ENCODE measurements around the gene CLEC20A. TPM values are rescaled to one million over a fixed set of nuclear protein-coding genes. Genes with fewer than 3 reads are reported as not detected.

Gene CLEC20A
- total RNA-seq, 1 donor from 2014 or later: not detected

DNA sequence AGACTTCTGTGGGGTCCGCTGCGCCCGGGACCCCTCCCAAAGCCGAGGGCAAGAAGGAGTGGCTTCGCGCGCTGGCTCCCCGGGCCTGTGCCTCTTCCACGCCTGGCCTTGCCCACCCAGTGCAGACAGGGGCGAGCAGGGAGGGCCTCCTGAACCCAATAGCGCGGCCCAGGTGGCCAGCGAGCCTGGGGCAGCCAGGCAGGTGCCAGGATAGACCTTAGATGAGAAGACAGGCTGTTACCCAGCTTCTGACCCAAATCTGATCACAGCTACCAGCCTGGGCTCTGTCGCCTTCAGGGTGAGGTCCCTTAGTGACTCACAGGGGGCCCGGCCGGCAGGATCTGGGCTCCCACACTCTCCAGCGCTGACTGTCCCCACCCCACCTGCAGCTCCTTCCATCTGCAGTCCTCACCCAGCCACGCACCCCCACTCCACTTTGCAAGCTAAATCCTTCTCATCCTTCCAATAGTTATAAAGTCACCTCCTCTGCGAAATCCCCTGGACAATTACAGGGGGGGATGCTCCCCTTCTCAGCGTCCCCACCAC is 9.6 kb downstream of the CLEC20A start:
- no peaks in the 10 kb centered on the region for H3K9me3 Mint-ChIP-seq
- no peaks in the 10 kb centered on the region for H3K36me3 Mint-ChIP-seq
- H3K27me3 Mint-ChIP-seq (ENCODE audit: low read depth): no peaks in the 10 kb centered on the region
- H3K27ac Mint-ChIP-seq: no peak overlapping the region
- no peak for DNase-seq (ENCODE audit: low spot score in 2 of 2, unreplicated experiment in 2 of 2)
- H3K4me1 Mint-ChIP-seq: no peaks in the 10 kb centered on the region
- no peak overlapping the region for H3K4me3 Mint-ChIP-seq
- TF ChIP-seq, protein P1, sequence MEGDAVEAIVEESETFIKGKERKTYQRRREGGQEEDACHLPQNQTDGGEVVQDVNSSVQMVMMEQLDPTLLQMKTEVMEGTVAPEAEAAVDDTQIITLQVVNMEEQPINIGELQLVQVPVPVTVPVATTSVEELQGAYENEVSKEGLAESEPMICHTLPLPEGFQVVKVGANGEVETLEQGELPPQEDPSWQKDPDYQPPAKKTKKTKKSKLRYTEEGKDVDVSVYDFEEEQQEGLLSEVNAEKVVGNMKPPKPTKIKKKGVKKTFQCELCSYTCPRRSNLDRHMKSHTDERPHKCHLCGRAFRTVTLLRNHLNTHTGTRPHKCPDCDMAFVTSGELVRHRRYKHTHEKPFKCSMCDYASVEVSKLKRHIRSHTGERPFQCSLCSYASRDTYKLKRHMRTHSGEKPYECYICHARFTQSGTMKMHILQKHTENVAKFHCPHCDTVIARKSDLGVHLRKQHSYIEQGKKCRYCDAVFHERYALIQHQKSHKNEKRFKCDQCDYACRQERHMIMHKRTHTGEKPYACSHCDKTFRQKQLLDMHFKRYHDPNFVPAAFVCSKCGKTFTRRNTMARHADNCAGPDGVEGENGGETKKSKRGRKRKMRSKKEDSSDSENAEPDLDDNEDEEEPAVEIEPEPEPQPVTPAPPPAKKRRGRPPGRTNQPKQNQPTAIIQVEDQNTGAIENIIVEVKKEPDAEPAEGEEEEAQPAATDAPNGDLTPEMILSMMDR (IDR thresholded peaks at IDR 0.05; ENCODE audit: unreplicated experiment): no peak

DNA sequence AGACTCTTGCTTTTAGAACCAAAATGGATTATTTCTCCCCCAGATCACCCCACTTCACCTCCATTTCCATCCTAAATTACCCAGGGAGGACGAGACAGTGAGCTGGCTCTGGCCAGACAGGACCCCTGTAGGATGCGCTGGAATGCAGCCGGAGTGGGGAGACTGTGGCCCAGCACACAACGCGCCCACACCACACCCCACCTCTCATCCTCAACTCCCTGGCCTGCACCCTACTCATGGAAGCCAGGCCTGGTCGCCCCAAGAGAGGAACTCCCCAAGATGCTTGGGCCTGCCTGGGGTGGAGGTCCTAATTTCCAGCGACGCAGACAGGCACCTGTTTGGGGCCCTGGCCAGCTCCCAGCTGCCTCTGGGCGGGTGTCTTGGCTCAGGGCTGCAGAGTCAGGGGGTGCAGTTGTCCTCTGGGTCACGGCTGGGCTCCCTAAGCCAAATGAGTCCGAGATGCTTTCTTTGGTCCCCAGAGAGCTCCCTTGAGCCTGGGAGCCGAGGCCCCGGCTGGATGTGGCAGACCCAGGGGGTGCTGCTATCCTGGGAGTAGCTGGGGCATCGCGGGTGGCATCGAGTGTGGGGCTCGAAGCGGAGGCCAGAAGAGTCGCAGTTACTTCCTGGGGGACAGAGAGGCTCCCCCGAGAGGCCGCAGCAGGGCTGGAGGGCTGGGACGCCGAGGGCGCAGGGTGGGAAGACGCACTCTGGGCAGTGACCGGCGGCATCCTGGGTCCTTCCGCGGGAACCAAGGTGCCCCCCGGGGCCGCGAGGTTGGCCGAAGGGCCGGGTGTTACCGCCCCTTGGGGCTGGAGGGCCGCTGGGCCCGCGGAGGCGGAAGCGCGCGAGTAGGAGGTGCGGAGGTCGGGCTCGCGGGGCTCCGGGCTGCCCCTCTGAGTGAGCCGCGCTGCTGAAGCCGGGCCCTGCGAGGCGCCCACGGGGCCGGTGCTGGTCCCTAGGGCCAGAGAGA is 10.4 kb downstream of the CLEC20A start:
- H3K36me3 Mint-ChIP-seq: no peaks in the 10 kb centered on the region
- no peaks in the 10 kb centered on the region for H3K27me3 Mint-ChIP-seq (ENCODE audit: low read depth)
- H3K4me3 Mint-ChIP-seq: no peak overlapping the region
- TF ChIP-seq, protein P1 (IDR thresholded peaks at IDR 0.05; ENCODE audit: unreplicated experiment): no peak
- no peak overlapping the region for H3K27ac Mint-ChIP-seq
- DNase-seq (ENCODE audit: low spot score in 2 of 2, unreplicated experiment in 2 of 2): no peak
- no peaks in the 10 kb centered on the region for H3K4me1 Mint-ChIP-seq
- H3K9me3 Mint-ChIP-seq: no peaks in the 10 kb centered on the region

DNA sequence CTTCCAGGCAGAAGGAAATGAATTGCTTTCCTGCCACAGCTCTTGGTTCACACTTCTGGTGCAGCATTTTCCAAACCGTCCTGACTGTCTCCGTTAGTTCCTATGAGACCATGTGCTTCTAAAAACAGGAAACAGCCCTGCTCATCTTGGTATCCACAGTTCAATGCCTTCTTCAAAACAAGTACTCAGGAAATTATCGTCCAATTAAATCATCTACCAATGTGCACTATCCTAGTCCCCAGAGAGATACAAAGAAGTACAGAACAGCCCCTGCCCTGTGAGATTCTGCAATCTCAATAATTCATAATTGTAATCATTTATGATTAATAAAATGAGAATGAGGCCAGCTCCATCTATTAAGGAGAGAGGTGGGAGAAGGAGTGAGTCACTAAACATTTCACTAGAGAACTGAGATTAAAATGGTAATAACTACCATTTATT is 11.2 kb downstream of the CLEC20A start:
- H3K9me3 Mint-ChIP-seq: peaks cover 3% of the 10 kb centered on the region
- no peak overlapping the region for H3K27ac Mint-ChIP-seq
- no peak for DNase-seq (ENCODE audit: low spot score in 2 of 2, unreplicated experiment in 2 of 2)
- H3K27me3 Mint-ChIP-seq (ENCODE audit: low read depth): no peaks in the 10 kb centered on the region
- TF ChIP-seq, protein P1 (IDR thresholded peaks at IDR 0.05; ENCODE audit: unreplicated experiment): no peak
- H3K36me3 Mint-ChIP-seq: peaks cover 4% of the 10 kb centered on the region
- no peaks in the 10 kb centered on the region for H3K4me1 Mint-ChIP-seq
- H3K4me3 Mint-ChIP-seq: no peak overlapping the region

DNA sequence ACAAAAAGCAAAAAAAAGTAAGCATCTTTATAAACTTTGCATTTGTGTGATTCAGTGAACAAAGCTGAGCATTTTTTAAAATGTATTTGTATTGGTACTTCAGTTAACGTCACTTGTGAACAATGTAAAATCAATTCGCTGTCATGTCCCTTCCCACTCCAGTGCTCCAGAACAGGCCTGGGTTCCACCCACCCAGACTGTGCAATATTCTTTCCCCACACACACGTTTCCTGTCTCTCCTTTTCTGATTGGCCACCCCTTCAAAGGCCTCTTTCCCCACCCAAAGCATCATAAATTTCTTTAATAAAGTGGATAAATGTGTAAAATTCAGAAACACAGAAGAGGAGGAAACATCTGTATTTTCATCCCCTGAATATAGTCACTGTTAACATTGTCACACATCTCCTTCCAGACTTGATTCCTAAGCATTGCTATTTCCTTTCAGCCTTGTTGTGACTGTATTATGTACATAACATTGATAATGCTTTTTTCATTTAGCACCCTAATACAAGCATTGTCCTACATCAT is 12.0 kb downstream of the CLEC20A start:
- H3K4me3 Mint-ChIP-seq: no peak overlapping the region
- TF ChIP-seq, protein P1 (IDR thresholded peaks at IDR 0.05; ENCODE audit: unreplicated experiment): no peak
- no peak overlapping the region for H3K27ac Mint-ChIP-seq
- peaks cover 4% of the 10 kb centered on the region for H3K36me3 Mint-ChIP-seq
- no peaks in the 10 kb centered on the region for H3K27me3 Mint-ChIP-seq (ENCODE audit: low read depth)
- H3K4me1 Mint-ChIP-seq: no peaks in the 10 kb centered on the region
- no peak for DNase-seq (ENCODE audit: low spot score in 2 of 2, unreplicated experiment in 2 of 2)
- H3K9me3 Mint-ChIP-seq: peaks cover 3% of the 10 kb centered on the region

DNA sequence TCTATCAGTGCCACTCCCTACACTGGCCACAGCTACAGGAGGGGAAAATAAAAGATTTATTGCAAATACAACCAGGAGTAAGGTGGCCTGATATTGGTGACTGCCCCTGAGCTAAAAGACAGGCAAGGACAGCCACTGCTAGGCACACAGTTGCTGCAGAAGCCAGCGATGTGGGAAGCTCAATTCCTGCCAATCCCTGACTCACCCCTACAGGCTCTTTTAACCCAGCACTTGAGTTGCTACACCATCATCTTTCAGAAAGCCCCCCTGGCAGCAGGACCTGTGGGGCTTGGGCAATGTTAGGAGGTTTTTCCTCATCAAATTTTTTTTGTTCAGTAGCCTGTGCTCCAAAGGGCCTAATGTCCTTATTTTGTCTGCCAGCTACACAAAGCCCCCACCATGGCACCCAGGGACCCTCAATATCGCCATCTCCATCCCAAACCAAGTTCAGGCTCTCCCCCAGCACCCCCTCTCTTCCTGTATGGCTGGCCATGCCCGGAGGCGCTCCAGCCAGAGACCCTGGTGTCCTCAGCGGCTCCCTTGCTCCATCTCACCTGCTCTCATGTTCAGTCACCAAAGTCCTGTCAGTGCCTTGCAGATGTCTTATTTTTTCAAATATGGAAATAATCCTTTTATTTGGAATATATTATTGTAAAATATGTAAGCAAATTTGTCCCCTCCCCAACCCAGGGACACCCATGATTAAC is 13.4 kb downstream of the CLEC20A start:
- Mint-ChIP-seq H3K4me1 (no peaks in the 10 kb centered on the region), H3K4me3 (no peak overlapping the region), H3K27ac (no peak overlapping the region), H3K27me3 (ENCODE audit: low read depth) (no peaks in the 10 kb centered on the region), H3K36me3 (peaks cover 4% of the 10 kb centered on the region), H3K9me3 (peaks cover 3% of the 10 kb centered on the region)
- DNase-seq (ENCODE audit: low spot score in 2 of 2, unreplicated experiment in 2 of 2): no peak
- TF ChIP-seq, protein P1 (IDR thresholded peaks at IDR 0.05; ENCODE audit: unreplicated experiment): no peak
